ENCODE measurements around the gene IRF2BP1. TPM values are rescaled to one million over a fixed set of nuclear protein-coding genes. Genes with fewer than 3 reads are reported as not detected.

IRF2BP1 gene
- total RNA-seq, 3 donors from 2014 or later (not counting 1 experiment from before 2014, with no cell fraction given): 16.1 to 20.3 (median 19.6) TPM

GRCh38 chr19:45852983-45853382 is 33.0 kb downstream of the IRF2BP1 start:
- Mint-ChIP-seq H3K27me3 (ENCODE audit: low read depth in 2 of 2) (no peaks in the 10 kb centered on the region), H3K27ac (no peak overlapping the region), H3K4me1 (peaks cover 0 to 12% of the 10 kb centered on the region in 2 donors), H3K36me3 (peaks cover 9% of the 10 kb centered on the region), H3K4me3 (no peak overlapping the region), H3K9me3 (no peaks in the 10 kb centered on the region)
- H3K27ac ChIP-seq (ENCODE audit: low read length): no peak overlapping the region
- H3K4me1 ChIP-seq (ENCODE audit: control insufficient read depth, insufficient read depth, low read length): no peaks in the 10 kb centered on the region
- peaks cover 48% of the 10 kb centered on the region for H3K36me3 ChIP-seq (ENCODE audit: control insufficient read depth, insufficient read depth, low read length)
- H3K9me3 ChIP-seq (ENCODE audit: control insufficient read depth, insufficient read depth, low read length): no peaks in the 10 kb centered on the region
- intact Hi-C loops (cut with micrococcal nuclease): no loop called here
- no peak overlapping the region for H3K4me3 ChIP-seq (ENCODE audit: low read length)
- no peaks in the 10 kb centered on the region for H3K27me3 ChIP-seq (ENCODE audit: control insufficient read depth, insufficient read depth, low read length)
- DNase-seq (no peak), ATAC-seq (no peak)
- WGBS (ENCODE audit: insufficient coverage): 95% methylated on average over 7 of the region's 7 CpGs
- TF ChIP-seq, protein P1, sequence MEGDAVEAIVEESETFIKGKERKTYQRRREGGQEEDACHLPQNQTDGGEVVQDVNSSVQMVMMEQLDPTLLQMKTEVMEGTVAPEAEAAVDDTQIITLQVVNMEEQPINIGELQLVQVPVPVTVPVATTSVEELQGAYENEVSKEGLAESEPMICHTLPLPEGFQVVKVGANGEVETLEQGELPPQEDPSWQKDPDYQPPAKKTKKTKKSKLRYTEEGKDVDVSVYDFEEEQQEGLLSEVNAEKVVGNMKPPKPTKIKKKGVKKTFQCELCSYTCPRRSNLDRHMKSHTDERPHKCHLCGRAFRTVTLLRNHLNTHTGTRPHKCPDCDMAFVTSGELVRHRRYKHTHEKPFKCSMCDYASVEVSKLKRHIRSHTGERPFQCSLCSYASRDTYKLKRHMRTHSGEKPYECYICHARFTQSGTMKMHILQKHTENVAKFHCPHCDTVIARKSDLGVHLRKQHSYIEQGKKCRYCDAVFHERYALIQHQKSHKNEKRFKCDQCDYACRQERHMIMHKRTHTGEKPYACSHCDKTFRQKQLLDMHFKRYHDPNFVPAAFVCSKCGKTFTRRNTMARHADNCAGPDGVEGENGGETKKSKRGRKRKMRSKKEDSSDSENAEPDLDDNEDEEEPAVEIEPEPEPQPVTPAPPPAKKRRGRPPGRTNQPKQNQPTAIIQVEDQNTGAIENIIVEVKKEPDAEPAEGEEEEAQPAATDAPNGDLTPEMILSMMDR (IDR thresholded peaks at IDR 0.05): no peak

GRCh38 chr19:45852145-45852750 is 33.7 kb downstream of the IRF2BP1 start:
- H3K27ac ChIP-seq (ENCODE audit: low read length): no peak overlapping the region
- H3K36me3 ChIP-seq (ENCODE audit: control insufficient read depth, insufficient read depth, low read length): peaks cover 56% of the 10 kb centered on the region
- no peak overlapping the region for H3K4me3 ChIP-seq (ENCODE audit: low read length)
- H3K9me3 ChIP-seq (ENCODE audit: control insufficient read depth, insufficient read depth, low read length): no peaks in the 10 kb centered on the region
- ATAC-seq (no peak), DNase-seq (no peak)
- H3K27me3 ChIP-seq (ENCODE audit: control insufficient read depth, insufficient read depth, low read length): no peaks in the 10 kb centered on the region
- Mint-ChIP-seq H3K9me3 (no peaks in the 10 kb centered on the region), H3K4me3 (no peak overlapping the region), H3K36me3 (peaks cover 9% of the 10 kb centered on the region), H3K27ac (no peak overlapping the region), H3K4me1 (peaks cover 0 to 11% of the 10 kb centered on the region in 2 donors), H3K27me3 (ENCODE audit: low read depth in 2 of 2) (no peaks in the 10 kb centered on the region)
- 99% methylated on average over 10 of the region's 10 CpGs for WGBS (ENCODE audit: insufficient coverage)
- H3K4me1 ChIP-seq (ENCODE audit: control insufficient read depth, insufficient read depth, low read length): no peaks in the 10 kb centered on the region
- intact Hi-C loops (cut with micrococcal nuclease): no loop called here
- TF ChIP-seq, protein P1 (IDR thresholded peaks at IDR 0.05): no peak

- Mint-ChIP-seq H3K36me3 (peaks cover 9% of the 10 kb centered on the region), H3K9me3 (no peaks in the 10 kb centered on the region), H3K4me3 (no peak overlapping the region), H3K4me1 (peaks cover 0 to 16% of the 10 kb centered on the region in 2 donors), H3K27ac (no peak overlapping the region), H3K27me3 (ENCODE audit: low read depth in 2 of 2) (no peaks in the 10 kb centered on the region)
- Histone ChIP-seq H3K27me3 (ENCODE audit: control insufficient read depth, insufficient read depth, low read length) (no peaks in the 10 kb centered on the region), H3K4me1 (ENCODE audit: control insufficient read depth, insufficient read depth, low read length) (no peaks in the 10 kb centered on the region), H3K4me3 (ENCODE audit: low read length) (no peak overlapping the region), H3K27ac (ENCODE audit: low read length) (no peak overlapping the region), H3K9me3 (ENCODE audit: control insufficient read depth, insufficient read depth, low read length) (no peaks in the 10 kb centered on the region), H3K36me3 (ENCODE audit: control insufficient read depth, insufficient read depth, low read length) (peaks cover 65% of the 10 kb centered on the region)
- intact Hi-C loops (cut with micrococcal nuclease): no loop called here
- no peak for ATAC-seq
- DNase-seq: no peak
- TF ChIP-seq, protein P1 (IDR thresholded peaks at IDR 0.05): no peak
- WGBS (ENCODE audit: insufficient coverage): 96% methylated on average over 4 of the region's 4 CpGs
Measured at GRCh38 chr19:45848922-45849321, 37.0 kb downstream of the IRF2BP1 start.

- Histone ChIP-seq H3K27ac (ENCODE audit: low read length) (no peak overlapping the region), H3K27me3 (ENCODE audit: control insufficient read depth, insufficient read depth, low read length) (no peaks in the 10 kb centered on the region), H3K4me1 (ENCODE audit: control insufficient read depth, insufficient read depth, low read length) (no peaks in the 10 kb centered on the region), H3K36me3 (ENCODE audit: control insufficient read depth, insufficient read depth, low read length) (peaks cover 66% of the 10 kb centered on the region), H3K4me3 (ENCODE audit: low read length) (no peak overlapping the region), H3K9me3 (ENCODE audit: control insufficient read depth, insufficient read depth, low read length) (no peaks in the 10 kb centered on the region)
- H3K27ac Mint-ChIP-seq: no peak overlapping the region
- no peak overlapping the region for H3K4me3 Mint-ChIP-seq
- H3K4me1 Mint-ChIP-seq: peaks cover 0 to 11% of the 10 kb centered on the region in 2 donors
- H3K36me3 Mint-ChIP-seq: peaks cover 16% of the 10 kb centered on the region
- ATAC-seq (no peak), DNase-seq (no peak)
- TF ChIP-seq, protein P1 (IDR thresholded peaks at IDR 0.05): no peak
- no peaks in the 10 kb centered on the region for H3K9me3 Mint-ChIP-seq
- intact Hi-C loops (cut with micrococcal nuclease): no loop called here
- H3K27me3 Mint-ChIP-seq (ENCODE audit: low read depth in 2 of 2): no peaks in the 10 kb centered on the region
- WGBS (ENCODE audit: insufficient coverage): 95% methylated on average over 13 of the region's 13 CpGs
Measured at GRCh38 chr19:45847663-45848062, 38.3 kb downstream of the IRF2BP1 start.

All from natural killer cell (primary cell).